Kidney epithelial cell (primary cell): ENCODE results near the gene CCDC3. TPM values are rescaled to one million over a fixed set of nuclear protein-coding genes. Genes with fewer than 3 reads are reported as not detected.

ENCODE experiments used
- DNase-seq: peaks from one replicate; pipeline ENCODE4 v3.0.0-alpha.2; 2010; ENCODE audit warnings: low read depth
- H3K27me3 ChIP-seq: 2 replicates; pipeline ENCODE4 v1.6.0; 2011; ENCODE audit warnings: low read length; ENCODE audit not compliant: control insufficient read depth, insufficient read depth
- H3K36me3 ChIP-seq: 2 replicates; pipeline ENCODE4 v1.5.1; 2011; ENCODE audit warnings: low read length; ENCODE audit not compliant: control insufficient read depth, insufficient read depth
- H3K4me3 ChIP-seq: 2 replicates; pipeline ENCODE4 v1.5.1; 2011; ENCODE audit warnings: low read depth, mild to moderate bottlenecking, control low read depth, low read length
- CTCF ChIP-seq: IDR thresholded peaks from 2 replicates; pipeline ENCODE4 v1.5.1; 2011; ENCODE audit warnings: mild to moderate bottlenecking, moderate library complexity, low read length, control low read depth, inconsistent platforms; ENCODE audit not compliant: insufficient read depth, poor library complexity, severe bottlenecking
- total RNA-seq: library from RNA; depleted of rRNA; stranded (reverse); fragments of >200 nt; gene quantifications from 2 replicates; pipeline ENCODE4 v1.2.3, GENCODE V29; 2015

CCDC3 gene
- total RNA-seq, 1 donor from 2014 or later = 0.17 TPM

GRCh38 chr10:13006037-13006436 lies 4.5 kb upstream of the CCDC3 start:
- no peak for DNase-seq
- Histone ChIP-seq H3K27me3 (peaks cover 12% of the 10 kb centered on the region), H3K36me3 (no peaks in the 10 kb centered on the region), H3K4me3 (no peak overlapping the region)
- no peak for TF ChIP-seq CTCF

- Histone ChIP-seq H3K36me3 (no peaks in the 10 kb centered on the region), H3K4me3 (no peak overlapping the region), H3K27me3 (peaks cover 22% of the 10 kb centered on the region)
- DNase-seq = no peak
- no peak for TF ChIP-seq CTCF
These were observed 2.2 kb upstream of the CCDC3 start for GRCh38 chr10:13003759-13004158.

- H3K27me3 ChIP-seq = peaks cover 20% of the 10 kb centered on the region
These were observed 1.5 kb upstream of the CCDC3 start for GRCh38 chr10:13003004-13003403.

GRCh38 chr10:13001887-13002212 lies 337 bp upstream of the CCDC3 start:
- Histone ChIP-seq H3K27me3 (peaks cover 20% of the 10 kb centered on the region), H3K36me3 (no peaks in the 10 kb centered on the region), H3K4me3 (peak overlapping the region; percentile 13)
- no peak for DNase-seq
- no peak for TF ChIP-seq CTCF

More at GRCh38 chr10:13003004-13003403, 1.5 kb upstream of the CCDC3 start:
- Histone ChIP-seq H3K4me3 (no peak overlapping the region), H3K36me3 (no peaks in the 10 kb centered on the region)
- no peak for TF ChIP-seq CTCF
- DNase-seq = no peak

DNA sequence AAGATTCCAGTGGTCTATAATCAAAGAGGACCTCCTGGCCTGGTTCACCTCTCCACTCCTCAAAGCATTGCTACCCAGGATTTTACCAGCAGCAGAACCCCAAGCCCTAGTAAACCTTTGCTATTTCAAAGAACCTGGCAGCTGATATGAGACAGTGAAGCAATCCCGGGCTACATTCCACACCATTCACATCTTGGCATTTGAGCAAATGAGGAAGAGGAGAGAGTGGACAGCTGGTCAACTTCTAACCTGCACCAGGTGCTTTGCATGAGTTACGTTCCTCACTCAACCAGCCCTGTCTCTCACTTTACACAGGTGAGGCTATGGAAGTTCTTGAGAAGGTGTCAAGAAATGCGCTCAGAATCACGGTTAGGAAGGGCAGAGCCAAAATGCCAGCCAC lies 1.1 kb downstream of the CCDC3 start:
- Histone ChIP-seq H3K36me3 (no peaks in the 10 kb centered on the region), H3K27me3 (peaks cover 20% of the 10 kb centered on the region), H3K4me3 (no peak overlapping the region)
- no peak for TF ChIP-seq CTCF
- DNase-seq = no peak

DNA sequence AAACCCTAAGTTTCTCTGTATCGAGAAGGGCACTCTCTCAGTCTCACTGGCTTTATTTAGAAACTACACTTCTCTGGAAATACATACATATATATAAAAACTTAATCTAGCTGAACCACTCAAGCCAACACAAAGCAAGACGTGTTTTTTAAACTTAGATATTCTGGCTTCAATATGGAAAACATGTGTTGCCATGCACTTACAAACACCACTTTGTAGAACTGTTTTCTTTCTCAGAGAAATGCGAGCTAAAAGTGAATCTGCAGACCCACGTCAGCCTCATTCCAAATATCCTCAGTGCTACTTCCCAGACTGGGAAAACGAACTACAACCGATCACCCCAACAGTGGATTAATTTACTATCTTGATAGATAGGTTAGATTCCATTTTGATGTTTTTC lies 1.7 kb downstream of the CCDC3 start:
- DNase-seq = no peak
- Histone ChIP-seq H3K27me3 (peaks cover 20% of the 10 kb centered on the region), H3K36me3 (no peaks in the 10 kb centered on the region), H3K4me3 (no peak overlapping the region)
- no peak for TF ChIP-seq CTCF
